Myocyte (in vitro differentiated cells): Measurements from ENCODE around the gene SRSF12. TPM values are rescaled to one million over a fixed set of nuclear protein-coding genes. Genes with fewer than 3 reads are reported as not detected.
"Not testable (repeated sequence)": the region's sequence is repeated elsewhere in the genome, so short reads cannot be mapped to it uniquely, and the experiment has no call there.

Experiments
- DNase-seq: peaks from one replicate; pipeline ENCODE4 v3.0.0-alpha.2; 2012; ENCODE audit warnings: low read depth
- total RNA-seq: library from RNA; depleted of rRNA; stranded (reverse); fragments of >200 nt; gene quantifications from 2 replicates; pipeline ENCODE4 v1.2.3, GENCODE V29; 2014

Gene SRSF12
- total RNA-seq, 1 donor from 2014 or later: not detected

DNA sequence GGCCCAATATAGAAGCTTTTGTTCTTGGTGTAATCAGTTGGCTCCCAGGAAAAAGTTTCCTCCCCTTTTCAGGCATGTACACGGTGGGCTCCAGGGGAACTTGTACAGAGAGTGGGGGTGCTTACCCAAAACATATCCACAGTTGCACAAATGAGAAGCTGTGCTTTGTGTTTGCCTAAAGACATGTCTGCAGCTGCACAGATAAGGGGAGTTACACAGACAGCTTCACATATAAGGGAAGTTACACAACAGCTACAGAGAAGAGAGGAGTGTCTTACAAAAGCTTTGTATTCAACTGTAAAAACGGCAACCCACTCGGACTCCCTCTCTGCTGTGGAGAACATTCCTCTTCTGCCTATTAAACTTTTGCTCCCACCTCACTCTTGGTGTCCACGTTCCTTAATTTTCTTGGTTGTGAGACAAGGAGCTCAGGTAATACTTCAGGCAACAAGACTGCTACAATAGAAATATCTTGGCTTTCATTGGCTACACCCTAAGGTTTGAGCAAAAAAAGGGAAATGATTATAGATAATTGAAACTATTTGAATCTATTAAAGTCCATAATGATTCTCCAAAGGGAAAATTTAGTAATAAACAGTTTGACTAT lies 44.8 kb downstream of the SRSF12 start:
- DNase-seq: no peak

- no peak for DNase-seq
Measured at GRCh38 chr6:89071036-89071435, 46.8 kb downstream of the SRSF12 start.

GRCh38 chr6:89069536-89070163 lies 48.2 kb downstream of the SRSF12 start:
- no peak for DNase-seq

- no peak for DNase-seq
Measured at GRCh38 chr6:89068695-89069094, 49.2 kb downstream of the SRSF12 start.

GRCh38 chr6:89067796-89068195 lies 50.1 kb downstream of the SRSF12 start:
- no peak for DNase-seq

GRCh38 chr6:89066940-89067646 lies 50.8 kb downstream of the SRSF12 start:
- DNase-seq: no peak

GRCh38 chr6:89066121-89066520 lies 51.8 kb downstream of the SRSF12 start:
- not testable (repeated sequence) for DNase-seq

DNA sequence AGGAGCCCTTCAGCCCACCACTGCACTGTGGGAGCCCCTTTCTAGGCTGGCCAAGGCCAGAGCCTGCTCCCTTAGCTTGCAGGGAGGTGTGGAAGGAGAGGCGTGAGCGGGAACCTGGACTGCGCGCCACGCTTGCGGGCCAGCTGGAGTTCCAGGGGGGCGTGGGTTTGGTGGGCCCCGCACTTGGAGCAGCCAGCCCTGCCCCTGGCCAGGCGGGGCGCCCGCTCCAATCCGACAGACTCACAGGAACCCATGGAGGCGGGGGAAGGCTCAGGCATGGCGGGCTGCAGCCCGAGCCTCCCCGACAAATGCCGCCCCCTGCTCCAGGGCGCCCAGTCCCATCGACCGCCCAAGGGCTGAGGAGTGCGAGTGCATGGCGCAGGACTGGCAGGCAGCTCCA lies 52.9 kb downstream of the SRSF12 start:
- DNase-seq: not testable (repeated sequence)

DNA sequence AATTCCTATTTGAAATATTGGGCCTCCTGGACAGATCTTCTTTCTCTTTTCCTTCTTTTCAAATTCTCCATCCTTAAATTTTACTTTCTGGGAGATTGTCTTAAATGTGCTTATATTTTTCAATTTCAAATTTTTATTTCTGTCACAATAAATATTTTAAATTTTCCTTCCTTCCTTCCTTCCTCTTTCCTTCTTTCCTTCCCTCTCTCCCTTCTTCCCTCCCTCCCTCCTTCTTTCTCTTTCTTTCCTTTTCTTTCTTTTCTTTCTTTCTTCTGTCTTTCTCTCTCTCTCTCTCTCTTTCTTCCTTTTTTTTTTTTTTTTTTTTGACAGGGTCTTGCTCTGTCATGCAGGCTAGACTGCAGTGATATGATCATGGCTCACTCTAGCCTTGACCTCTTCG lies 54.0 kb downstream of the SRSF12 start:
- DNase-seq: no peak

GRCh38 chr6:89059227-89059626 lies 58.6 kb downstream of the SRSF12 start:
- DNase-seq: no peak

DNA sequence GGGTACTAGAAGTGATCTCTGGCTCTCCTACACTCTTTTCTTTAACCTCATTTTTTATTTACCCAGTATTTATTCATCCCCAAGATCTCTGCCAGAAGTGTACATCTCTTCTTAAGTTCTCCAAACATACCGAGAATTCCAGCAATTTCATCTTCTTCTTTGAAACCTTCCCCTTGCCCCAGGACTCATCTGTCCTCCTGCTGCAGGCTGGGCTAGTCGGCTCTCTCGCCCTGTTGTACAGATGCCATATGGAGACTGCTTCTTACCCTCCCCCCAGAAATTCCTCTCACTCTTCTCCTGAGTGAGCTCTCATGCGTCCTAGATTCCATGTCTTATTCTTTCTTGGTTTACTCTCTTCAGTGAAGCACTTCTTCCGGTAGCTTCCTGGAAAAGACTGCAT lies 59.2 kb downstream of the SRSF12 start:
- DNase-seq: no peak

DNA sequence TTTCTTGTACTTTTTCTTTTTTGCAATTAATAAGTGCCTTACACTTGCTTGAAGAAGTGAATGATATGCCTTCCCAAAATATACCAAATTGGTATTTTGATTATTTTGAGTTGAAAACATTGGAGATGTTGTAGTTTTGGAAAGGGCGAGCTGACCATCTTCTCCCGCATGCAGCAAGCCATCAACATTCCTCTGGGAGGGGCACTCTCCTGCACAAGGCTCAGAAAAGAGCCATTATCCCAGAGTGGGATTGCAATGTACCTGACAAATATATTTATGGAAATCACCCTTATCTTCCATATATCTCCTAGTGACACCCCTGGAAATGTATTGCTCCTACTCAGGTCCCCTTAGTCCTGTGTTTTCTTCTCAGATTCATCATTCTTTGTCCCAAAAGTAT lies 60.1 kb downstream of the SRSF12 start:
- DNase-seq: no peak

GRCh38 chr6:89054208-89054607 lies 63.7 kb downstream of the SRSF12 start:
- no peak for DNase-seq

- no peak for DNase-seq
Measured at GRCh38 chr6:89051676-89052075, 66.2 kb downstream of the SRSF12 start.

DNA sequence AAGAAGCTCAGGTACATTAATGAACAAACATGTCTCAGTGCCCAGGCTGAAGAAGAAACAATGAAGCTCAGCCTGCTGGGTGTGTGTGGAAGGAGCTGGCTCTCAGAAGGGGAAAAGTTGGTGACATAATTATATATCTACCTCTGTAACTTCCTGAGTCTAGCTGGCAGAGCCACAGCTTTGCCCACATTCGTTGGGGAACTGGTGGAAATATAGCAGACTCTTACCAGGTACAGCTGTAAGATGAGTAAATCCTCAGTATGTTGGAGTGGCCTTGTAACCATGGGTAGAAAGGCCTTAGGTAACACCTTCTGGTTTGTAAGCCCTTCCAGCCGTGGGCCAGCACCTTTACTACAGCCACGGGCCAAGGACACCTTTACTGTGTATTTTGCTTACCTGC lies 67.2 kb downstream of the SRSF12 start:
- DNase-seq: no peak

DNA sequence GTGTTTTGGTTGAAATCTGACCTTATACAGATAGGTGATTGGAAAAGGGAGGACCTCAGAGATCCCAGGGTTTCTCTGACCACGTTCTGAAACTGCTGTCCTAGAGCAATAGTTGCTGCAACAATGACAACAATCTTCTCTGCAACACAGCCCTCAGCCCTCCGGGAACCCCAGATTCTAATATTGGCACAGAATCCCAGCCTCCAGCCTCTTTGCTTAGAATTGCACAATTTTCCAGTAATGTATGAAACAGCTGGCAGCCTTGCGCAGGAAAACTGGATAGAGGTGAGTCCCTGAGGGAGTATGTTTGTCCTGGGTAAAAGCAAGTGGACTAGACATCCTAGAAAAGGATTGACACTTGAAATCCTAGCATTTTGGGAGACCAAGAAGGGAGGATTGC lies 67.7 kb downstream of the SRSF12 start:
- peak; percentile 54 for DNase-seq

DNA sequence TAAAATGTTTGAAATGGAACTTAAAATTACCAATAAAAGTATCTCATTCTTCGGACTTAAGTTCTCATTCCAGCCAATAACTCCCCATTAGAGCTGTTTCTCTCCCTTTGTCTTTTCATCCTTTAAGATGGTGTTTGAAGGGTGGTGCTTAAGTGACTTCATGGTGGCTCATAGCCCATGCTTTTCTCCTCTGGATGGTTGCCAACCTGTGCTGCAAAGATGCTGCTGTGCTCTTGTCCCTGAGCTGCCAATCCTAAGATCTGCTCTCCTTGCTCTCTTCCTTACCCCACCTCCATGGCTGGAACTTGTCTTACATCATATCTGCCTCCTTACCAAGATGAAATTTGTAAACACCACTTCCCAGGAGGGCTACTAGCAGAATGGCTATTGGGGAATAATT lies 68.9 kb downstream of the SRSF12 start:
- peak; percentile 11 for DNase-seq

GRCh38 chr6:89048288-89048923 lies 69.5 kb downstream of the SRSF12 start:
- no peak for DNase-seq

DNA sequence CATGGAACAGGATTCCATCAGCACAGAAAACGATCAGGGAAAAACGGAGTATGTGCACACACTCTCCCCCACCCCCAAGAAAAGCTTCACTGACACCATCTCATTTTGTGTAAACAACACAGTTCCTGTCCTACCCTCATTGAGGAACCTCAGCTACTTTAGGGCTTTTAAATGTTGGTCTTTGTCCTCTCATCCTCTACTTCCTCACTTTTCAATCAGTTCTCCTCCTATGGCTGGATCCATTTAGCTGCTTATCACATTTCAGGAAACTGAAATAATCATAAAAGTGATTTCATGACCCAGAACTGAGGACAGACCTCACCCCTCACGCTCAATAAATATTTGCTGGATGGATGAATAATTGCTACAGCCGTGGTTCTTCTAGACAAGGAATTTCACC lies 70.4 kb downstream of the SRSF12 start:
- no peak for DNase-seq
